ENCODE results near the gene EGLN3.
"Not testable (repeated sequence)": the region's sequence is repeated elsewhere in the genome, so short reads cannot be mapped to it uniquely, and the experiment has no call there.

Gene EGLN3

DNA sequence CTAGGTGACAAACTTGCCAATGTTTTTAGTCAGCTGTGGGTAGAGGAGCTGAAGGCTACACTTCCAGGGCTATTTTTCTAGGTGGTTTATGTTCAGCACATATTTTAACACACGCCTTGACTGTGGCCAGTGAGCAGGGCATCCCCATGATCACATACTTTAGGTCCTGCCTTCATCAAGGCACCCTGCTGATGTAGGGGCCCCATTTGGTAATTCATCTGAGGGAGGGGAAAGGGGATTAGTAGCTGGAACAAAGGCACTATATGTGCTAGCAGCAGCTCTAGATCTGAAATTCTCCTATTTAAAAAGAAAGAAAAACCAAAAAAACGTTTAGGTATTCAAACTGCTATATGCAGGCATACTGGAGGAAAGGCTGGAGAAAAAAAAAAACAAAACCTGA lies 14.5 kb downstream of the EGLN3 start:
- no peak for DNase-seq (ENCODE audit: low read depth in 2 of 2)

DNA sequence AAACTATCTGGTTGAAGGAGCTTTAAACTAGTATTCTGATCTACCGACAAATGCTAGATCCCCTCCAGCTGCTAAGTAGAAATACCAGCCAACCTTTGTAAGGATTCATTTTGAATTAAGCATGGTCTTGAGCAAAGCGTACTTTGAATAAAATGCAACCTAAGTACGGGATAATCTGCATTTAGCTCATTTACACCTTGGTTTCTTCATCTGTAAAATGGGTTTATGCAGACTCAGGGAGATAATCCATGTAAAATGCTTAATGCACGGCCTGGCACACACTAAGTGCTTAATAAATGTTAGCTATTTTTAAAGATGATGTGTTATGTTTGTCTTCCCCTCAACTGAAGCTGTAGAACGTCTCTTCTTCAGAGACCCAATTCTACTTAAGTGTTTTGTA lies 15.9 kb downstream of the EGLN3 start:
- DNase-seq (ENCODE audit: low read depth in 2 of 2) = no peak

DNA sequence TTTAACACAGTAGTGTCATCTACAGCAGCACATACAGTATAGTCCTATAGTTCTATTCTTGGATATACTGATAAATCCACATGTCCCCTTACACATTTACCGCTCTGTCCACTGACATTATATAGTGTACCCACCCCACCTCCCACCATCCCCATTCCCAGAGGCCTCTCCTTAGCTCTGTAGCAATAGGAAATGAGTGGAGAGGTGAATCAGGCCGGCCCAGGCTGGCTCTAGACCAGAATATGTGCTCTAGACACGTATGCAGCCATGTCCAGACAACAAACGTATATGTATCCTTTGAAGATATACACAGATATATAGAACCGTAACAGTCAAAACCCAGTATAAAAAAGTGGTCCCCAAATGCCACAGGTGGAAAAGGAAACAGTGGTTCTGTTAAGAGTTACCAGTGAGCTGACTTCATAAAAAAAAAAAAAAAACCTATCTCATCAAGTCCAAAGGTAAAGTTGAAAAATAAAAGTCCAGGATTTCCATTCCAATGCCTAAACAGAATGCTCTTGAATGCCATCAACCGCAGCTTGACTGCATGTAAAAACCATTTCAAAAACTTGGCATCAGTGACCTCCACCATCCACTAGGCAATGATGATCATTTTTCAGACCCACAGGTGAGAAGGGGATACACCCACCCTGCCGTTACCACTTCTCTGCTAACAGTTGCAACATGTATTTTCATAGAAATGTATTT lies 16.7 kb downstream of the EGLN3 start:
- no peak for DNase-seq (ENCODE audit: low read depth in 2 of 2)

DNA sequence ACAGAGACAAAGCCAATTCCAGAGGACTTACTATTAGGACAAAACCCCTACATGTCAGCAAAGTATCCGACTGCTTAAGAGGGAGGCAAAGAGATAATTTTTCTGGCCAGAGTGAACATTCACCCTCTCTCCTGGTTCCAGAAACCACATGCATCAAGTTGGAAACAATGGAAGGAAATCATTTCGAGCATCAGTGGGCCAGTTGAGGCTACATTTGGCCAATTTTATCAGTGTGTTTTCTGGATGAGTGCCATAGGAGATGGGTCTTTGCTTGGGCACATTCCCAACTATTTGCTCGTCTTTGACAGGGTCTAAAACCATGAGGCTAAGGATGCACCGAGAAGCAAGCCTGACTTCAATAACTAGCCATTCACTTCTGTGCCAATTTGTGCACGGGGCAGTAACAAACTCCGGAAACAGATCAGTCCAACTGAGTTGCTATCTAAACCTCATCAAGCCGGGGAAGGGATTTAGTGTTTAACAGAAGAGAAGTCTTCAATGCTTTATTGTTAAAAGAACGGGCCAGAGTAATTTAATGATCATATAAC lies 17.4 kb downstream of the EGLN3 start:
- DNase-seq (ENCODE audit: low read depth in 2 of 2) = no peak

DNA sequence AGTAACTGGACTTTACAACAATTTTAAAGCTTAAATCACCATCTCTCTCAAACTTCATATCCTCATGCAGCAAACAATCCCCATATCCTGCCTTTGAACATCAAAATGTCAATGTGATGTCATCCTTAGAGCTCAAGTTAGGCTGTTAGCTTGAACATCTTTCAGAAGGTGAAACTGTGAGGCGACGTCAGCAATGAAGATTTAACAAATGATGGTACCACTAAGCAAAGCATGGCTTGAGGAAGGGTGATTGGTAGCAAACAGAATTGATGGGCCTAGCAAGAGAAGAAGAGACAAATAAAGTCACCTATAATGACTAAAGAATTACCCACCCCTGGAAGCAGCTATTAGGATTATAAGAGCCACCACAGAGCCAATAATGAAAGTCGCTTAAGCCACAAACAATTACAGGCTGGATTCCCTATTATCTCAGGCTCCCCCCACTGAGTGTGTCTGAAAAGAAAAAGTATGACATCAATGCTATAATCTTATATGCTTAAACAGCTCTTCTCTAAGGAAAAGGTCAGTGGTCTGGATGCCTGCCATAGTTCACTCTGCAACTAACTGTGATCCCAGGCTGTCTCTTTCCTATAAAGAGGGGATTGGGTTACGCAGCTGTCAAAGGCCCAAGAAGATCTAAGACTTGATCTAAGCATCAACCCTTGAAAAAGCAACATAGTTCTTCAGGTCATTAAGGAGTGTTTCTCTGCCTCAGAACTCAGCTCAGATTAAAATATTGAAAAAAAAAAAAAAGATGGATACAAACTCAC lies 18.1 kb downstream of the EGLN3 start:
- DNase-seq (ENCODE audit: low read depth in 2 of 2) = no peak

DNA sequence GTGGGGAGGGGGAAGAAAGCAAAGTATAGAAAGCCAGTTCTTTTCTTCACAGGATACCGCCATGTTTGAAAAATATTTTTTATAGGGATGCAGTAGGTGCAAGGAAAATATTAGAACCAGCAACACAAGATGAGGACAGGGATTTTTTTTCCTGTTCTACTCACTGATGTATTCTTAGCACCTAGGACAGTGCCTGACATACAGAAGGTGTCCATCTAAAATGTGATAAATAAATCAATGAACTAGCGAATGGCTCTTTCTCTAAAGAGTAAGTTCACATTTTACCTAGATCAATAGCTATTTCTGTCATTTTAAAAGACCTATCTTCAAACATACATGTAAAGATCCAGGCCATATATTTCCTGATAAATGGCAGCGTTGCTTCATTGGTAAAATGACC lies 18.8 kb downstream of the EGLN3 start:
- no peak for DNase-seq (ENCODE audit: low read depth in 2 of 2)

DNA sequence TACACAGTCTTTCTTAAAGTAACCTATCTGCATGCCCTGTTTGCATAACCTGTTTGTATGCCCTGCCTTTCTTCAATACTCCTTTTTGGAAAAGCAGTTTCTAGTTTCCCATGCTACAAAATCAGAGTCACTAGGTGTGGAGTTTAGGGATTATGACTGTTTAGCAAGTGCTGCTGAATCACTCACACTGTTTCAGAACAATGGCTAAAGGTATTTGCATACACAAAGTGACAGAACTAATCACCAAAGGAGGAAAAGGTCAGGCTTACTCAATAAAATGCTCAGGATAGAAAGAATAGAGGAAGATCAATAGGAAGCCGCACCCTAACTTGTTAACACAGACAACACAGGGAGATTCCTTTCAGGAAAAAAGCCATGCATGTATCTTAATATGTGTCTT lies 19.4 kb downstream of the EGLN3 start:
- DNase-seq (ENCODE audit: low read depth in 2 of 2) = no peak

DNA sequence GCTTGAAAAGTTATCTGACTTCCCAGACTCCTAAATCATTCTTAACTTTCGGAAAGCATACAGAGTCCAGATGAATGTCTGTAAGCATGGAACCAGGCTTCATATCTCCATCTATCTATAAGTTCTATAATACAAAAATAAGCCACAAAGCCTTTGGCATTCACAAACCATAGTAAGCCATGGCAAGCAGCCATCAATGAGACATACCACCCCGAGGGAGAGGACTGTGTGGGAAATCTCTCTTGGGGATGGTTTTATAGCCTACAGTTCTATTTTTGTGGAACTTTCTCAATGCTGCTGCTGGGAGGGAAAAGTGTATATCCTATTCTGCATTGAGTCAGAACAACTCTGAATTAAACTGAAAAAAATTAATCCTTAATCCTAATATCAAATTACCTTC lies 20.4 kb downstream of the EGLN3 start:
- DNase-seq (ENCODE audit: low read depth in 2 of 2) = no peak

DNA sequence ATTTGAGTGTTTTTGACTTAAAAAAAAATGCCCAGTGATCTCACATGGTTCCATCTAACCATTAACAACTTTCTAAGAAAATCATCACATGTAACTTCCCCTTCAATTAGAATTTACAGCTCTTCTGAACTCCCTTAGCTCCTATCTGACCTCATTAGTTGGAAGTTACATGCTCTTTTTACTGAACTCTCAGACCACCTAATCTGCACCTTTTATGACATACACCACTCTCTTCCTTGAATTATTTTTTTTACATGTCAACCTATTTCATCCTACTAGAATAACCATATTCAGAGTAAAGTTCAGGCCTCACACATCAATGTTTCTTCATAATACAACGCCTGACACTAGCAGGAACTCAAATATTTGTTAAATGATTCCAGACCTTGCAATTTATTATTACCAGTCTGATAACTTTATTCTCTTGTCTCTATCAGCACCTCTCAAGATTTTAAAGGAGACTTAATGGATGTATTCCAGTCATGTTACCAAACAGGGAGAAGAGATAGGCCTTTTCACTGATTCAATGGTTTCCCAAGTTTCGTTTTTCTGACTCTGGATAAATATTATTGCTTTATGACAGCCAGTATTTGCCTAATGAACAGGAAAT lies 21.0 kb downstream of the EGLN3 start:
- DNase-seq (ENCODE audit: low read depth in 2 of 2) = no peak

DNA sequence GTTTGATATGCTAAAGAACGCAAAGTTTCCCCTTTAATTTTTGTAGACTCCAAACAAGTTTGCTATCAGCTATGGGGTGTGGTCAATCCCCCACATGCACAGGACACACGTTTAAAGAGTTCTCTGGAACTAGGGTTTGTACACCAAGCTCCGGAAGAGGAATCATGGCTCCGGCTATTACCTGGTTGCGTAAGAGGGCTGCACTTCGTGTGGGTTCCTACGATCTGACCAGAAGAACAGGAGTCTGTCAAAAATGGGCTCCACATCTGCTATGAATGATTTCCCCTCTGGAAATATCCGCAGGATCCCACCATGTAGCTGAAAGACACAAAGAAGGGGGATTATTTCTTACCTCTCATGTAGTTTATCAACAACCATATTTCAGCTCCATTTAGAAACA lies 22.0 kb downstream of the EGLN3 start:
- DNase-seq (ENCODE audit: low read depth in 2 of 2) = no peak

DNA sequence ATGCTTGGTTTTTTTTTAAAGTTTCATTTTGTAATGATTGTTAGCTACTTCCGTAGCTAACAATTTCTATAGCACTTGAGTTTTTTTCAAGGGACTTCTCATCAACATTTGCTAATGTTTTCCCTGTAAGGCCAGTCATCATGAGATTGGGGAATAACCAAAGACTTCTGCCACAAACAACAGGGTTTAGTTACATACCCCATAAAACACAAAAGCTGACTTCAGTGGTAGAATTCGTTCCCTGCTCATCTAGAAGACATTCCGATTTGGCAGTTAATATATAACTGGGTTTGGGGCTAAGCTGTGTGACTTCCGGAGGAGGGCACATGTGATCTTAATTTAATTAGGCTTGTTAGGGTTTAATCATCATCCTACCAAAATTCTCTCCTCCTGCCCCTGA lies 22.9 kb downstream of the EGLN3 start:
- no peak for DNase-seq (ENCODE audit: low read depth in 2 of 2)

DNA sequence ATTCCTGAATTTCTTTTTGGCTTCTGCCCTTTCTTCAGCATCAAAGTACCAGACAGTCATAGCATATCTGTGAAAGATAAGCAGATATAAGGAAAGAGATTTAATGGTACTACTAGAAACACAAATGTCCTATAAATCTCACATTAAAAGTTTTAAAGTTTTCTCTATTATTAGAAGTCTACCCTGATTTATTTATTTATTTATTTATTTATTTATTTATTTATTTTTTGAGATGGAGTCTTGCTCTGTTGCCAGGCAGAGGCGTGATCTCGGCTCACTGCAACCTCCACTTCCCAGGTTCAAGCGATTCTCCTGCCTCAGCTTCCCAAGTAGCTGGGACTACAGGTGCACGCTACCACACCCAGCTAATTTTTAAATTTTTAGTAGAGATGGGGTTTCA lies 23.9 kb downstream of the EGLN3 start:
- DNase-seq (ENCODE audit: low read depth in 2 of 2) = not testable (repeated sequence)

DNA sequence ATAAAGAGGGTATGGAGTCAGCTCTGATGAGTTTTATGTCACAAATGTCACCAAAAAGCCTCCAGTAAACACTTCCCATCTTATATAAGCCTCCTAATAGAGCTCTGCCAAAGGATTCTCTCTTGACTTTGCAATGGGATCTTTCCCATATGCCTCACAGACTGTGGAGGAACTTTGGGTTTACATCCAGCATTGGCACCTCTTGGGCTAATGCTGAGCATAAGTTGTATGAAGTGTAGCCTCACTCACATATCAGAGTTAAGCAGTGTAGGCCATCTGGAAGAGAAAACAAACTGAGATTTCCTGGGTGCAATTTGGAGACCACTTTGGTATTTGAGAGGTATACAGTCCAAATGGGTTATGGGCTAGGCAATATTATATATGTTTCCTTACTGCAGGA lies 24.9 kb downstream of the EGLN3 start:
- DNase-seq (ENCODE audit: low read depth in 2 of 2) = no peak

DNA sequence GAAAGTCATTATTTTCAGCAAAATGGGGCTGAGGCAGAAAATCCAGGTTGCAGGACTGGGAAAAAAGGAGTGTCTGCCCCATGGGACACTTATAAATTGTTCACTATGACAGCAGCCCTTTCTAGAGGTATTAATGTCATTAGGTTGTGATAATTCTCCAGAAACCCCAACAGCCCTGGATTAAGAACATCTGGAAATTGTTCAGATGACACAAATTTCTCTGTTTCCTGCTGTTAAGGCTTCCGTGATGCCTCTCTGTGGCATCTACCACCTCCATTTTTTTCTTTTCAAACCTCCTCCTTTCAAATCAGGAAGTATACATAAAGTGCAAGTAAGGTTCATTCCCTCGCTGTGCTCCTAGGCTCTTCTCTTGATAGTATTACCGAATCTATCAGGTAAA lies 25.6 kb downstream of the EGLN3 start:
- no peak for DNase-seq (ENCODE audit: low read depth in 2 of 2)

DNA sequence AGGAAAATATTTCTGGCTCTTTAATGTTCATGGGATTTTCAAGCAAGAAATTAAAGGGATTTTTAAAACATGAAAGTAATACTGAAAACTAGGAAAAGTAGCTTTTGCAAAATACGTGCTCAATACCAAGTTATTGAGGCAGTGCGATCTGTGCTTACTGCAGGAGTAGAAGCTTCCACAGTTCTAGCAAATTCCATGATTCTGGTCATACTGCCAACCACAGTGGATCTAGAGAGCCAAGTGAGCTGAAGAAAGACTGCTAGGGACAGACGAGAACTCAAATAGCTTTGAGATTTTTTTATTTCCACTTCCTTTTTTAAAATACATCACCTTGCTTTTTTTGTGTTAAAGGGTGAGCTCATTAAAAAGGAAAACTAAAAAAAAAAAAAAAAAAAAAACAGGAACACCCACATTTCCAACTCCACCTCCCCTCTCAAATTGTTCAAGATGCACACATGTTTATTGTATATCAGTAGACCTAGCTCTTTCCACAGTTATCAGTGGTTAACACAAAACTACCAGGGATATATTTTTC lies 26.2 kb downstream of the EGLN3 start:
- no peak for DNase-seq (ENCODE audit: low read depth in 2 of 2)

DNA sequence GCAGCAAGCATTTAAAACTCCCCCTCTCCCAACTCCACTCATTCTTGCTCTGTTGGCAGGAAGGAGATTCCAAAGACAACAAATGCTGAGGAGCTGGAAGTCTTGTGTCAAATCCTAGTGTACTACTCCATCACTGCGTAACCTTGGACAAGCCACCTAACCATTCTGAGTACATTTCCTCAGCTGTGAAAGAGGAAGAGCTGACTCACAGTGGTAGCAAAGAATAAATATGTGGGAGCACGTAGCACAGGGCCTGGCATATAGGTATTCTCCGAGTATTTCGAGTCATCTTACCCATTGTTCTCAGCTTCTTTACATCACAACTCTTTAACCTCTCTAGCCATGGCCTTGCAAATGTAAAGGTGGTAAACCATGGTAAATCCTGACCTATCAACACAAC lies 28.7 kb downstream of the EGLN3 start:
- DNase-seq (ENCODE audit: low read depth in 2 of 2) = no peak

DNA sequence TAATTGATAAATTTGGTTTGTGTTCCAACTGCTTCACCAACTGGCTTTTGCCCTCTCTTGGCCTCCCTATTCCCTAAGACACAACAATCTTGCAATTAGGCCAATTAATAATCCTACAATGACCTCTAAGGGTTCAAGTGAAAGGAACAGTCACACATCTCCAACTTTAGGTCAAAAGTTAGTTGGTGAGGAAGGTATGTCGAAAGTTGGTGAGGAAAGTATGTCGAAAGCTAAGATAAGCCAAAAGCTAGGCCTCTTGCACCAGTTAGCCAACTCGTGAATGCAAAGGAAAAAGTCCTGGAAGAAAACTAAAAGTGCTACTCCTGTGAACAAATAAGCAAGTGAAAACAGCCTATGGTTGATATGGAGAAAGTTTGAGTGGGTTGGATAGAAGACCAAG lies 32.6 kb downstream of the EGLN3 start:
- DNase-seq (ENCODE audit: low read depth in 2 of 2) = no peak

DNA sequence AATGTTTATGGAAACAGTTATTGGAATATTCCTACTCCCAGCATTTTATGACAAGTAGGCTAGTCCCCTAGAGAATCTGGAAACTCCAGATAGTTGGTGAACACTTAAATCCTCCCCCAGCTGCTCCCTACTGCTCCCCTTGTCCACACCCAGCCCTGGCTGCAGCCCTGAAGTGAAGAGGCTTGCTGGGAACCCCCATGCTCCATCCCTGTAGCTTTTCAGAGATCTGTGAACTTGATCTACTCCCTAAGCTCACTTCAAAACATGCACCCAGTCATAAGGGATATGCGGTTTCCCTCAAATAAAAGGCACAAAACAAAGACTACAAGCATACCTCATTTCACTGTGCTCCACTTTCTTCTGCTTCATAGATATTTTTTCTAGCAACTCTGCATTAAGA lies 33.2 kb downstream of the EGLN3 start:
- no peak for DNase-seq (ENCODE audit: low read depth in 2 of 2)

DNA sequence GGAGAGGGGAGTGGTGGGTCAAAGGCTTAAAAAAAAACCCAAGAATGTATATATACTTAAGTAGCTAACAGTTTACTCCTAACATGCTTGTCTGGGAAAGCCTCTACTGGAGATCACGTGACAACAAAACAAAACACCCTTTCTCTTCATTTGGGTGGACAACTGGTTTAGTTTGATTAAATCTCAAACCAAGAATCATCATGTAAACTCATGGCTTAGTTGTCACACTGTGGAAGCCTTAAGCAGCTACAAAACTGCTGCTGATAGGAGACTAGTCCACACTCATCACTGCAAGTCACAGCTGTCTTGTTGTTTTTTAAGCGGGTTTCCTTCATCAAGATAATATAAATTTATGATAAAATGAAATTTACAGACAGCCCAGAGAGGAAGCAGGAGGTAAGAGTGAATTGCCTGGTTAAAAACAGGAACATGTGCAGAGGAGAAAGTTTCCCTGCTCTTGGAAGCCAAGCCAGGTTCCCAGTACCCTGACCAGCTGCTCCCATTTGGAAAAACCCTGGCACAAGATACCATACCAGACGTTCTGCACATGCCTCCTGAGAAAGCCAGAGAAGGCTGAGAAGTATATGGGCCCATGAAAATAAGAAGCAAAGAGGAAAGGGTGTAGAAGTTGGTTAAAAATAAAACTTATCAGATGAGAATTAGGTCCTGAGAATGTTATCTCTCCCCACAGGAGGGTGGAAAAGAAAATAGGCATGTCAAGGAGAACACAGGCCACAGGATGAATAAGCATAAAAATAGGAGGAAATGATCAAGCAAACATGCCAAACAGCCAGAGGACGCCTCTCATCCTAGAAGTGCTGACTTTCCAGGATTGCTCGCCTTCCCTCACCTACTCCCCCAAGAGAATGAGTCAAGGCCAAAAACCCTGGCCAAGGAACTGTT lies 34.0 kb downstream of the EGLN3 start:
- DNase-seq (ENCODE audit: low read depth in 2 of 2) = no peak

DNA sequence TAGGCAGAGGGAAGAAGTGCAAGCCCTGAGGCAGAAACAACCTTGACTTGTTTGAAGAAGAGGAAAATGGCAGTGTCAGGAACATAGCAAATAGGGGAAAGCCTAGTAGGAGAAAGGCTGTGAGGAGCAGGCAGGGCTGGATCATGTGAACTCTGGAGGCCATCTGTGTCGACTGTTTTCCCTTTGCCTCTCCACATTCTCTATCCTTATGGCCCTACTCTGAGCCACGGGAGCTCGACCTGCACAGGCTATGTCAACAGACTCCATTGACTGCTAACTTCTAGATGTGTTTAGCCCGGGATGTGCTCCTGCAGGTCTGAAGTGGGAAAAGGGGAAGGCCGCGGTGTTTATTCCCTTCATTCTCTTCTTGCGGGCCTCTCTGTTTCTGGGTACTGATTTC lies 35.2 kb downstream of the EGLN3 start:
- no peak for DNase-seq (ENCODE audit: low read depth in 2 of 2)

DNA sequence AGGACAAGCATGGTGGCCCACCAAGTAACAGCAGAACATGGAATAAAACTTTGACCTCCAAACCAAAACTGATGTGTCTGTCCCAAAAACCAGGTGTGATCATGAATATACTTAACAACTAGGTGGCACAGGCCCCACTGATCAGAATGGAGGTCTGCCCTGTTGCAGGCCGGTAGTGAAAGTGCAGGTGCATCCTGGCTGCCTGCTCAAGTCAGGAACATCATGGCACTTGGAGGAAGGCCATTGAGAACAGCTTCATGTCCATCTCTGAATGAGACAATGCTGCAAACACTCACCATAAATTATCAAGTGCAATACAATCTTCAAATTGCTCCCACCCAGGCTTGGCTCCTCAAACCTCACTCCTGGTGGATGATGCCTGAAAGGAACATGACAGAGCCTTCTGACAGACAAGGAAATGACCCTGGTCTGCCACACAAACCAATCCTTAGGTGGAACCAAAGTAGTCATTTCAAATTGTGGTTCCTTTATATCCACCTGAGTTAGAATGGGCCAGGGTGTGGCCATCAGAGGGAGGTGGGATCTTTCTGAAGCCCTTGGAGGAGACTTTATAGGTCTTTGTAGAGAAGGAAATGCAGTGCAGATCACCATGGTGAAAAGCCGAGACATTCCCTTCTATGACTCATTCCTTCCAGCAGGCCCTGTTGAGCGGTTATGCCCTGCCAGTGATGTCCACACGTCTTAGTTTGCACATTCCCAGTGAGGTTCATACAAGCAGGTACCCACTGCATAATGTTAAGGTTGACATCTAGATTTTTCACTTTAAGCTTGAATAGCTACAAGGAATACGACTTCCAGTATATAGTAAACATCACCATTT lies 36.0 kb downstream of the EGLN3 start:
- DNase-seq (ENCODE audit: low read depth in 2 of 2) = no peak
